Activated CD4-positive, CD25-positive, alpha-beta regulatory T cell (primary cell): ENCODE data around the gene KRTAP22-2.

Experiments
- DNase-seq, 4 experiments: peaks; one replicate each; lab custom pipeline; 2025; lab: John Stamatoyannopoulos, UW

Gene KRTAP22-2

DNA sequence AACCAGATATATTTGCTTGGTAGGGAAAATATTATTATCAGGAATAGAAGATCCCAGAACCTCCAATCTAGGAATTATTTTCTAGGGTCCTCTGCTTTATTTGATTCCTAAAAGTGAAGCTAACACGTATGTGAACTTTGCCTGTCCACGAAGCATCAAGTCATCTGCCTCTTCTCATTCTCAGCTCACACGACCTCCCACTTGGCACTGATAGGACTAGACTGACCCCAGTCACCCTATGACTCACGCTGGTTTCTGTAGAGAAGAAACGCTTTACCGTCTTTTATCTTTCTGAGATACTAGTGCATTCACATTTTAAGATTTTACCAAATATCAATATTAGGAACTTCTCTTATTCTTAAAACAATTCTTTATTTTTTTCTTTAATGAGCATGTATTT lies 27.1 kb downstream of the KRTAP22-2 start:
- no peak for DNase-seq

DNA sequence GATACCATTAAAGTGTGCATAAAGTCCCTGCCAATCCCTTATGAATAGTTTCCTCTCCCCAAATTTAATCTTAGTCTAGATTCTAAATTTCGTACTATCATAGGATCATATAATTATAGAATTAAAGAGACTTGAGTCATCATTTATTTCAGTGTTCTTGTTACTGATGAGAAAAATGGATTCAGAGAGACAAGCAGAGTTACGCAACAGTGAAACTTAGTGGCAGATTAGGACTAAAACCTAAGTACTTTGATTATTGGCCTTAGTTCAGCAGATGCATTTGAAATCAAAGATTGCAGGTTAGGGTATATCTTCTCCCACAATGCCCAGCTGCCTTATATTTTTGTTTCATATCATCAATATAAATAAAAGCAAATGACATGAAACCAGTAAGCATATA lies 28.2 kb downstream of the KRTAP22-2 start:
- DNase-seq, result no peak

DNA sequence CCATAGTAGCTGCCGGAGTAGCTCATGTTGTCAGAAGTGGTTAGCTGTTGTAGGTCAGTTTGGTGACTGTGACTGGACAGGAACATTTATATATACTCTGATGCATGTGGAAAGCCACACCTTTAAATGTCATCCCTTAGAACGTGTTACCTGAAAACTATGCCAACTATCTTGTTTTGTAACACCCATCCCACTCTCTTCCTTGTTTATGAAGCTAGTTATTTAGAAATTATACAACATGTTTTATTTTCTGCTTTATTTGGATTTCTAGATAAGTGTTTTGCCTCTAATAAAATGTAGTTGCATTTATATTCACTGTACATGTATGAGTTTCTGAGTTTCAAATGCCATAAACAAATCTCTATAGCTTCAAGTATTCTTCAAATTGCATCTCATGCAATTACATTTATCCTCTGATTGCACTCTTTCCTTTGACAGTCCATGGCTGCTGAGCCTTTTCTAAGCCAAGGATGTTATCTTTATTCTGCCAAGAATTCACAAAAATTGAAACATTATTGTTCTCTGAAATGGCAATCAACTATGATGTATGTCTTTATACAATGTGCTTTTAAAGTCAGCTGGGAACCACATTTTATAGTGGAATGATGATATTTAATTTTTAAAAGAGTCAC lies 28.8 kb downstream of the KRTAP22-2 start, which contains the start of gene KRTAP19-7:
Gene KRTAP19-7, minus strand, starts transcription at position 51 of the 632 bp plus-strand sequence. Its CDS starts 25 bp downstream, at position 26.
- DNase-seq, result no peak

DNA sequence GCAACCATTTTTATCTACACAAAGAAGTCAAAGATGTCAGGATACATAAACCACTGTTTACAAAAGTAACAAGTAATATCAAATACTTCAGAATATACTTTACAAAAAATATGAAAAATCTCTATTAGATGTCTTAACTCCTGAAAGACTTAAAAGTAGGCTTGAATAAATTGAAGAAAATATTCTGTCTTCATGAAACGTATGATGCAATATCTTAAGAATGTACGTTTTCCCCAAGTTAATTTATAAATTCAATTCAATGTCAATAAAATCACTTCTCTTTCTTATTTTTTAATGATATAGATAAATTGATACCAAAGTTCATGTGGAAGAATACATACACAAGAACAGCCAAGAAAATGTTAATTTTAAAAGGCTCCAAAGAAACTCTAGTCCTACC lies 35.1 kb downstream of the KRTAP22-2 start:
- no peak for DNase-seq

DNA sequence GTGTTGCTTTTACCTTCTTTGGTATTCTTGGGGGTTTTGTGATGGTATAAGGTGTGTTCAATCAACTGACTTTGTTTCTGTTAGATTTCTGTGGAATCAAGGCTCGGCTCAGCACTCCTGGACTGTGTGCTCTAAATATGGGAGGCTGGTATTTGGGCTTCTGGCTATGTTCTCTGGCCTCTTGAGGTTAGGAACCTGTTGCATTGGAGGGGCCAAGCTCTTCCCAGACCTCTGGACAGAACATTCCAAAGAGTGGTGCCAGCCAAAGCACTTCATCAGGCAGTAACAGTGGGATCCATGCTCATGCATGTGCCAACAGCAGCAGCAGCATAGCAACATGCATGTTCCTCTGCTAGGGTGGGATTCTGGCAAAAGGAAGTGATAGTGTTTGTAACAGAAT lies 37.4 kb downstream of the KRTAP22-2 start:
- DNase-seq, result no peak

- no peak for DNase-seq
Measured at GRCh38 chr21:30541764-30542163, 48.4 kb downstream of the KRTAP22-2 start, which contains the start of gene KRTAP19-6. KRTAP19-6 (minus strand) TSS chr21:30541864; CDS start chr21:30541833, 31 bp downstream.
